Sigmoid colon (tissue), 7 donors: ENCODE results near the gene SLC17A1. TPM values are rescaled to one million over a fixed set of nuclear protein-coding genes. Genes with fewer than 3 reads are reported as not detected.

Source experiments
- DNase-seq: peaks from one replicate; pipeline ENCODE4 v3.0.0-alpha.2; 2019
- H3K27ac ChIP-seq, 4 donors: fragments of 200-600 bp; sonication (generic); one replicate each; pipeline ENCODE4 v1.5.1; 2016 to 2019; ENCODE audit warnings: mild to moderate bottlenecking in 1 of 4
- H3K27me3 ChIP-seq, 3 donors: fragments of 200-600 bp; sonication (generic); one replicate each; pipeline ENCODE4 v1.5.1; 2019; ENCODE audit warnings: mild to moderate bottlenecking in 1 of 3
- H3K36me3 ChIP-seq, 4 donors: fragments of 200-600 bp; sonication (generic); one replicate each; pipeline ENCODE4 v1.5.1; 2016 to 2019
- H3K4me1 ChIP-seq, 4 donors: fragments of 200-600 bp; sonication (generic); one replicate each; pipeline ENCODE4 v1.5.1; 2017 to 2019
- H3K4me3 ChIP-seq, 4 donors: fragments of 200-600 bp; sonication (generic); one replicate each; pipeline ENCODE4 v1.5.1; 2017 to 2019; ENCODE audit warnings: mild to moderate bottlenecking in 2 of 4, moderate library complexity in 1 of 4
- H3K9me3 ChIP-seq, 4 donors: fragments of 200-600 bp in 3 of 4; sonication (generic) in 3 of 4; one replicate each; pipeline versions ENCODE4 v1.5.1 to v1.6.1; 2013 to 2019
- CTCF ChIP-seq, 4 experiments: fragments of 450-650 bp in 3 of 4; fragments of 200-600 bp in 1 of 4; IDR thresholded peaks; one replicate each; pipeline ENCODE4 v1.5.1; 2016 to 2019; ENCODE audit warnings: antibody characterized with exemption in 4 of 4, mild to moderate bottlenecking in 3 of 4, moderate library complexity in 2 of 4
- EP300 ChIP-seq, 4 donors: sonication (generic); formaldehyde crosslinking; IDR thresholded peaks; one replicate each; pipeline ENCODE4 v1.6.1; 2017; ENCODE audit warnings: antibody characterized with exemption in 4 of 4
- POLR2A ChIP-seq, 2 donors: fragments of 450-650 bp; IDR thresholded peaks; one replicate each; pipeline ENCODE4 v1.6.1; 2016; ENCODE audit warnings: antibody characterized with exemption in 2 of 2, mild to moderate bottlenecking in 2 of 2, moderate library complexity in 2 of 2
- POLR2AphosphoS5 ChIP-seq, 4 donors: sonication (generic); formaldehyde crosslinking; IDR thresholded peaks; one replicate each; pipeline ENCODE4 v1.6.1; 2017; ENCODE audit warnings: antibody characterized with exemption in 4 of 4
- WGBS, 2 donors: extraction: QIAGEN DNeasy Blood & Tissue Kit; methylation state at CpG; one replicate each; pipeline ENCODE4 v1.1.7; 2013; 5-methylcytosine and 5-hydroxymethylcytosine counted together
- intact Hi-C: fragments of 100-400 bp; cut with DNase I; formaldehyde crosslinking; loops from one replicate; pipeline ENCODE4 v1.15.1; 2023
- polyA plus RNA-seq, 3 donors: library from polyadenylated mRNA; stranded (reverse); fragments of 200-250 nt; gene quantifications; one replicate each; pipeline ENCODE4 v1.2.3, GENCODE V29; 2013
- total RNA-seq, 4 donors: library from RNA; depleted of rRNA; stranded (reverse); fragments of >200 nt; gene quantifications; one replicate each; pipeline ENCODE4 v1.1.0, GENCODE V29; 2016
- donor health status: healthy with polysubstance abuse.
- donor health status: Bipolar disorder and iron deficiency.
- donor health status: healthy.

The SLC17A1 gene
- total and polyA plus RNA-seq, 7 donors: 0.04 TPM; not detected in 6

- intact Hi-C loops: loop anchor here (10.0 kb wide), 1 partner anchor 107 kb away; no protein-coding TSS in a partner anchor
- WGBS, 2 donors: 85 to 87% methylated on average over 2 of the region's 2 CpGs
These were observed 44.4 kb downstream of the SLC17A1 start for GRCh38 chr6:25787428-25787827.

DNA sequence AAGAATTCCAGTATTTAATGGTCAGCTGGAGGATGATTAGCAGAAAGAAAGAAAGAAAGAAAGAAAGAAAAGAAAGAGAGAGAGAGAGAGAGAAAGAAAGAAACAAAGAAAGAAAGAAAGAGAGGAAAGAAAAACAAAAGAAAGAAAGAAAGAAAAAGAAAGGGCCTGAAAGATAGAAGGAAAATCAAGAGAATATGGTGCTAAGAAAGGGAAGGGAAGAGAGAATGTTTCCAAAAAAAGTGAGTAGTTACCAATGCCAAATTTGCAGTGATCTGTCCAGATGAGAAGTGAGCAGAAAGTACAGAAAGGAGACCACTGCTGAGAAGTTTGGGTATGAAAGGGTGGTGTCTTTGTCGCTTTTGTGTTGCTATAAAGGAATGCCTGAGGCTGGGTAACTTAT lies 50.7 kb downstream of the SLC17A1 start:
- Histone ChIP-seq H3K36me3 (no peaks in the 10 kb centered on the region), H3K27me3 (peaks cover 0 to 3% (median 0%) of the 10 kb centered on the region in 3 donors), H3K9me3 (no peaks in the 10 kb centered on the region), H3K4me3 (no peak overlapping the region), H3K4me1 (no peaks in the 10 kb centered on the region), H3K27ac (no peak overlapping the region)
- WGBS, 2 donors: 93 to 96% methylated on average over 1 of the region's 1 CpG
- no peak for TF ChIP-seq EP300 (IDR thresholded peaks at IDR 0.05)
- TF ChIP-seq POLR2A (IDR thresholded peaks at IDR 0.05): no peak
- no peak for TF ChIP-seq POLR2AphosphoS5 (IDR thresholded peaks at IDR 0.05)
- no peak for TF ChIP-seq CTCF (IDR thresholded peaks at IDR 0.05)
- no peak for DNase-seq
- intact Hi-C loops: loop anchor here (10.0 kb wide), 1 partner anchor 114 kb away; no protein-coding TSS in a partner anchor

More at GRCh38 chr6:25787428-25787827, 44.4 kb downstream of the SLC17A1 start:
- no peaks in the 10 kb centered on the region for H3K4me1 ChIP-seq
- no peaks in the 10 kb centered on the region for H3K27me3 ChIP-seq
- no peak overlapping the region for H3K4me3 ChIP-seq
- no peaks in the 10 kb centered on the region for H3K36me3 ChIP-seq
- no peaks in the 10 kb centered on the region for H3K9me3 ChIP-seq
- H3K27ac ChIP-seq: no peak overlapping the region
- TF ChIP-seq EP300 (IDR thresholded peaks at IDR 0.05): no peak
- no peak for TF ChIP-seq CTCF (IDR thresholded peaks at IDR 0.05)
- DNase-seq: no peak

GRCh38 chr6:25777856-25778649 lies 53.8 kb downstream of the SLC17A1 start:
- no peak for DNase-seq
- no peak for TF ChIP-seq CTCF (IDR thresholded peaks at IDR 0.05)
- TF ChIP-seq POLR2AphosphoS5 (IDR thresholded peaks at IDR 0.05): no peak
- no peak for TF ChIP-seq POLR2A (IDR thresholded peaks at IDR 0.05)
- WGBS, 2 donors: 82 to 85% methylated on average over 4 of the region's 4 CpGs
- Histone ChIP-seq H3K9me3 (no peaks in the 10 kb centered on the region), H3K4me1 (no peaks in the 10 kb centered on the region), H3K27ac (no peak overlapping the region), H3K36me3 (no peaks in the 10 kb centered on the region), H3K4me3 (no peak overlapping the region), H3K27me3 (peaks cover 0 to 3% (median 0%) of the 10 kb centered on the region in 3 donors)
- intact Hi-C loops: no loop called here

DNA sequence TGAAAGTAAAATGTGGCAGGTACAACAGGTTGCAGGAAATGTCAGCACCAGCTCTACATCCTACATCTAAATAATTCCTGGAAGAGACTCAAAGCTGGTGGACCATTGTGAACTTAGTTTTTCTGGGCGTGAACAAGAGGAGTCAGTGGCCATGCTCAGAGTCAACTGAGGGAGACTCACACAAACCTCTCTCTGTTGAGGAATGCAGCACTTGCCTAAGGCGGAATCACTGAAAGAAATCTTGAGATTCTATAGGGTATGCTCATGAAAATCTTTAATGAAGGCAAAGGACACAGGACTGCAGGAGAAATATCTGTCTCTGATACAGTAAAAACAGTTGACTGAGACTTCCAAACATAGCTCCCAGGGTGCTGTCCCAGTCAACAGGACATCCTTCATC lies 54.8 kb downstream of the SLC17A1 start:
- Histone ChIP-seq H3K4me1 (no peaks in the 10 kb centered on the region), H3K9me3 (no peaks in the 10 kb centered on the region), H3K27ac (no peak overlapping the region), H3K4me3 (no peak overlapping the region), H3K27me3 (peaks cover 0 to 3% (median 0%) of the 10 kb centered on the region in 3 donors), H3K36me3 (no peaks in the 10 kb centered on the region)
- WGBS, 2 donors: 63 to 93% methylated on average over 2 of the region's 2 CpGs
- intact Hi-C loops: no loop called here
- DNase-seq: no peak
- no peak for TF ChIP-seq CTCF (IDR thresholded peaks at IDR 0.05)
- no peak for TF ChIP-seq EP300 (IDR thresholded peaks at IDR 0.05)
- no peak for TF ChIP-seq POLR2AphosphoS5 (IDR thresholded peaks at IDR 0.05)
- TF ChIP-seq POLR2A (IDR thresholded peaks at IDR 0.05): no peak
